Smooth muscle cell of the pulmonary artery (primary cell): Measurements from ENCODE around the gene BAIAP2. TPM values are rescaled to one million over a fixed set of nuclear protein-coding genes. Genes with fewer than 3 reads are reported as not detected.

Source experiments
- total RNA-seq: library from RNA; depleted of rRNA; stranded (reverse); fragments of >200 nt; gene quantifications from 2 replicates; pipeline ENCODE4 v1.2.3, GENCODE V29; 2014

The BAIAP2 gene
- total RNA-seq = 6.6 and 15.9 TPM in 2 replicates

GRCh38 chr17:81034779-81035520, at the start of gene BAIAP2:
Gene BAIAP2, plus strand, starts transcription at chr17:81035151. Its CDS starts 104 bp downstream, at chr17:81035255.

GRCh38 chr17:80991645-80992076, 43.3 kb upstream of the BAIAP2 start, which contains the start of gene CHMP6:
Gene CHMP6, plus strand, starts transcription at chr17:80991841. Its CDS starts 78 bp downstream, at chr17:80991919.

GRCh38 chr17:81165246-81166032, 130.5 kb downstream of the BAIAP2 start, which contains the start of gene PVALEF:
Gene PVALEF, plus strand, starts transcription at chr17:81165507. Its CDS starts 15,720 bp downstream, at chr17:81181227.

GRCh38 chr17:81166033-81166492, 131.1 kb downstream of the BAIAP2 start, which contains the start of gene AATK:
Gene AATK, minus strand, starts transcription at chr17:81166221. Its CDS starts 229 bp downstream, at chr17:81165992.

Other genes with a start within 250 kb of the BAIAP2 start
- 13.6 and 17.9 TPM in 2 replicates for gene CHMP6, start 43.3 kb upstream of the BAIAP2 start, total RNA-seq
- not detected in 2 replicates for gene PVALEF, start 130.4 kb downstream of the BAIAP2 start, total RNA-seq
- 1.0 and 1.5 TPM in 2 replicates for gene AATK, start 131.1 kb downstream of the BAIAP2 start, total RNA-seq
- 6.1 and 7.6 TPM in 2 replicates for gene CEP131, start 187.8 kb downstream of the BAIAP2 start, total RNA-seq
- gene TEPSIN, start 203.9 kb downstream of the BAIAP2 start, total RNA-seq = 10.5 and 13.8 TPM in 2 replicates
- gene NDUFAF8, start 204.2 kb downstream of the BAIAP2 start, total RNA-seq = 29.5 and 30.1 TPM in 2 replicates